ENCODE results near the gene KRTAP5-3. TPM values are rescaled to one million over a fixed set of nuclear protein-coding genes. Genes with fewer than 3 reads are reported as not detected.

Gene KRTAP5-3
- total RNA-seq, 1 donor from 2014 or later, result not detected

- H3K36me3 ChIP-seq (ENCODE audit: control insufficient read depth, insufficient read depth, low read length), result no peaks in the 10 kb centered on the region
- no peak for DNase-seq (ENCODE audit: low read depth)
- no peak overlapping the region for H3K4me3 ChIP-seq (ENCODE audit: low read depth, low read length)
- TF ChIP-seq CTCF (IDR thresholded peaks at IDR 0.05; ENCODE audit: insufficient read depth, low read length, poor library complexity, severe bottlenecking), result no peak
- H3K27me3 ChIP-seq (ENCODE audit: control insufficient read depth, insufficient read depth, low read length), result peaks cover 1% of the 10 kb centered on the region
These were observed 40.6 kb downstream of the KRTAP5-3 start for GRCh38 chr11:1567721-1568100.

- Histone ChIP-seq H3K4me3 (ENCODE audit: low read depth, low read length) (no peak overlapping the region), H3K36me3 (ENCODE audit: control insufficient read depth, insufficient read depth, low read length) (no peaks in the 10 kb centered on the region), H3K27me3 (ENCODE audit: control insufficient read depth, insufficient read depth, low read length) (no peaks in the 10 kb centered on the region)
- no peak for DNase-seq (ENCODE audit: low read depth)
- no peak for TF ChIP-seq CTCF (IDR thresholded peaks at IDR 0.05; ENCODE audit: insufficient read depth, low read length, poor library complexity, severe bottlenecking)
These were observed 41.1 kb downstream of the KRTAP5-3 start for GRCh38 chr11:1567052-1567720.

- no peak overlapping the region for H3K4me3 ChIP-seq (ENCODE audit: low read depth, low read length)
- no peak for DNase-seq (ENCODE audit: low read depth)
- no peaks in the 10 kb centered on the region for H3K27me3 ChIP-seq (ENCODE audit: control insufficient read depth, insufficient read depth, low read length)
- H3K36me3 ChIP-seq (ENCODE audit: control insufficient read depth, insufficient read depth, low read length), result no peaks in the 10 kb centered on the region
- TF ChIP-seq CTCF (IDR thresholded peaks at IDR 0.05; ENCODE audit: insufficient read depth, low read length, poor library complexity, severe bottlenecking), result peak; percentile 1
These were observed 41.7 kb downstream of the KRTAP5-3 start for GRCh38 chr11:1566381-1567051.

GRCh38 chr11:1565904-1566247 is 42.4 kb downstream of the KRTAP5-3 start:
- no peak for TF ChIP-seq CTCF (IDR thresholded peaks at IDR 0.05; ENCODE audit: insufficient read depth, low read length, poor library complexity, severe bottlenecking)
- H3K36me3 ChIP-seq (ENCODE audit: control insufficient read depth, insufficient read depth, low read length), result no peaks in the 10 kb centered on the region
- H3K27me3 ChIP-seq (ENCODE audit: control insufficient read depth, insufficient read depth, low read length), result no peaks in the 10 kb centered on the region
- H3K4me3 ChIP-seq (ENCODE audit: low read depth, low read length), result no peak overlapping the region
- no peak for DNase-seq (ENCODE audit: low read depth)

- Histone ChIP-seq H3K27me3 (ENCODE audit: control insufficient read depth, insufficient read depth, low read length) (no peaks in the 10 kb centered on the region), H3K4me3 (ENCODE audit: low read depth, low read length) (no peak overlapping the region), H3K36me3 (ENCODE audit: control insufficient read depth, insufficient read depth, low read length) (peaks cover 1% of the 10 kb centered on the region)
- DNase-seq (ENCODE audit: low read depth), result no peak
- no peak for TF ChIP-seq CTCF (IDR thresholded peaks at IDR 0.05; ENCODE audit: insufficient read depth, low read length, poor library complexity, severe bottlenecking)
These were observed 42.9 kb downstream of the KRTAP5-3 start for GRCh38 chr11:1565173-1565903.

Data from kidney epithelial cell (primary cell).